HepG2 (cell line): ENCODE measurements around the gene TOR4A. TPM values are rescaled to one million over a fixed set of nuclear protein-coding genes. Genes with fewer than 3 reads are reported as not detected.

Experiments
- ATAC-seq: fragments of 200-7000 bp; cut with Tn5 transposase; 3 replicates; pipeline ENCODE4 v1.9.1; 2020; ENCODE audit warnings: mild to moderate bottlenecking, moderate library complexity
- BruUV-seq: library from RNA; stranded (reverse); fragments of 400-500 nt; replicated peaks from 2 replicates; lab custom pipeline; 2021; lab: Mats Ljungman, UMichigan
- CTCF ChIA-PET: fragments of 300-600 bp; formaldehyde crosslinking; extraction: SDS; loops from one replicate; lab custom pipeline; 2021; ENCODE audit warnings: low total read pairs, inconsistent platforms, low intra/inter-chr PET ratio; lab: Yijun Ruan, JAX
- POLR2A ChIA-PET: fragments of 350-600 bp; sonication (Branson Sonifier 250); formaldehyde crosslinking; loops from one replicate; lab custom pipeline; 2020; ENCODE audit warnings: antibody characterized with exemption, inconsistent platforms; lab: Yijun Ruan, JAX
- DNase-seq: peaks from one replicate; pipeline ENCODE4 v3.0.0-alpha.2; 2015; ENCODE audit warnings: low spot score
- FAIRE-seq: peaks from 3 replicates; lab custom pipeline; 2011; peaks lifted over from hg19 to GRCh38; lab: Jason Lieb, UNC
- H2AFZ ChIP-seq: one replicate; pipeline ENCODE4 v1.6.1; 2011; ENCODE audit warnings: low read length, inconsistent platforms
- H3K27ac ChIP-seq: fragments of 300-600 bp; 3 replicates; pipeline ENCODE4 v1.8.0; 2011; ENCODE audit warnings: mixed run types, mild to moderate bottlenecking, mixed read lengths, low read length, inconsistent platforms; ENCODE audit not compliant: insufficient read depth; ENCODE audit errors: extremely low read length
- H3K27me3 ChIP-seq, 2 experiments: fragments of 200-600 bp in 1 of 2; 2 replicates in 1 of 2; 3 replicates in 1 of 2; pipeline versions ENCODE4 v1.6.0 to v1.8.0; 2011; ENCODE audit warnings: low read length in 2 of 2, mild to moderate bottlenecking in 2 of 2, moderate library complexity in 2 of 2, inconsistent platforms in 1 of 2; ENCODE audit not compliant: insufficient read depth in 2 of 2, control insufficient read depth in 1 of 2
- H3K36me3 ChIP-seq, 2 experiments: fragments of 200-600 bp in 1 of 2; replicated peaks in 1 of 2; 2 replicates in 1 of 2; 3 replicates in 1 of 2; pipeline versions ENCODE4 v1.5.1 to v1.8.0; 2011; ENCODE audit warnings: low read length in 2 of 2, inconsistent platforms in 1 of 2; ENCODE audit not compliant: insufficient read depth in 2 of 2, control insufficient read depth in 1 of 2
- H3K4me1 ChIP-seq: 2 replicates; pipeline ENCODE4 v1.5.1; 2012; ENCODE audit warnings: low read length, inconsistent platforms; ENCODE audit not compliant: insufficient read depth
- H3K4me2 ChIP-seq: 2 replicates; pipeline ENCODE4 v1.6.0; 2011; ENCODE audit warnings: low read depth, low read length, inconsistent platforms
- H3K4me3 ChIP-seq, 3 experiments: fragments of 200-600 bp in 1 of 3; sonication (generic), shearing (Covaris generic) in 1 of 3; replicated peaks in 1 of 3; 2 replicates each; pipeline ENCODE4 v1.5.1; 2011 to 2016; ENCODE audit warnings: low read length in 3 of 3, inconsistent platforms in 2 of 3, low read depth in 2 of 3, mild to moderate bottlenecking in 2 of 3, control low read depth in 1 of 3, mixed read lengths in 1 of 3; ENCODE audit not compliant: insufficient read depth in 1 of 3
- H3K79me2 ChIP-seq: one replicate; pipeline ENCODE4 v1.6.1; 2011; ENCODE audit warnings: low read length, inconsistent platforms; ENCODE audit not compliant: insufficient read depth
- H3K9ac ChIP-seq: 2 replicates; pipeline ENCODE4 v1.6.0; 2011; ENCODE audit warnings: mild to moderate bottlenecking, low read depth, low read length, inconsistent platforms; ENCODE audit not compliant: insufficient read depth
- H3K9me3 ChIP-seq: 2 replicates; pipeline ENCODE4 v1.5.1; 2012; ENCODE audit warnings: mild to moderate bottlenecking, low read length
- H4K20me1 ChIP-seq: 2 replicates; pipeline ENCODE4 v1.6.0; 2011; ENCODE audit warnings: inconsistent platforms, mild to moderate bottlenecking, low read length, moderate library complexity; ENCODE audit not compliant: insufficient read depth
- ARID2 ChIP-seq: sonication (generic); formaldehyde crosslinking; IDR thresholded peaks from 2 replicates; pipeline ENCODE4 v1.8.1; 2022; ENCODE audit warnings: mild to moderate bottlenecking, missing genetic modification reagents, borderline replicate concordance
- DNMT1 ChIP-seq: sonication (generic); formaldehyde crosslinking; IDR thresholded peaks from 2 replicates; pipeline ENCODE4 v1.5.1; 2020; ENCODE audit warnings: mild to moderate bottlenecking, missing genetic modification reagents
- ETV5 ChIP-seq: IDR thresholded peaks from 2 replicates; pipeline ENCODE4 v1.6.1; 2018; ENCODE audit warnings: missing biosample characterization, missing genetic modification reagents, inconsistent platforms, borderline replicate concordance
- IRF2 ChIP-seq: IDR thresholded peaks from 2 replicates; pipeline ENCODE4 v1.6.1; 2018; ENCODE audit warnings: missing genetic modification reagents, missing compliant biosample characterization
- NFE2L1 ChIP-seq: sonication (generic); formaldehyde crosslinking; IDR thresholded peaks from 2 replicates; pipeline ENCODE4 v1.4.0; 2020; ENCODE audit warnings: missing genetic modification reagents, mild to moderate bottlenecking, borderline replicate concordance
- PPARG ChIP-seq: conservative IDR thresholded peaks from 2 replicates; pipeline ENCODE4 v1.6.1; 2016; ENCODE audit warnings: missing biosample characterization, missing genetic modification reagents
- RBFOX2 ChIP-seq: fragments of 200-400 bp; formaldehyde crosslinking; IDR thresholded peaks from 2 replicates; pipeline ENCODE4 v1.6.1; 2017; ENCODE audit warnings: low read depth, mild to moderate bottlenecking, low read length
- ZNF264 ChIP-seq: sonication (generic); formaldehyde crosslinking; IDR thresholded peaks from 2 replicates; pipeline ENCODE4 v1.4.0; 2020; ENCODE audit warnings: missing genetic modification reagents
- ZNF788 ChIP-seq: sonication (generic); formaldehyde crosslinking; IDR thresholded peaks from 2 replicates; pipeline ENCODE4 v1.5.0; 2020; ENCODE audit warnings: mild to moderate bottlenecking, missing genetic modification reagents, borderline replicate concordance
- ZNF839 ChIP-seq: sonication (generic); formaldehyde crosslinking; IDR thresholded peaks from 2 replicates; pipeline ENCODE4 v1.4.0; 2020; ENCODE audit warnings: missing genetic modification reagents, mild to moderate bottlenecking, borderline replicate concordance
- WGBS: methylation state at CpG from one replicate; pipeline ENCODE4 v1.1.6; 2017; ENCODE audit warnings: low lambda C conversion rate; 5-methylcytosine and 5-hydroxymethylcytosine counted together
- in situ Hi-C: cut with HindIII; loops from 2 replicates; pipeline ENCODE4 v1.10.0; 2017; ENCODE audit warnings: low pct_unique_long_range_greater_than_20kb; ENCODE audit not compliant: extremely low pct_ligation_motif_present
- intact Hi-C: fragments of 100-400 bp; cut with micrococcal nuclease; formaldehyde crosslinking; loops from one replicate; pipeline ENCODE4 v1.10.0; 2022; ENCODE audit not compliant: unreplicated experiment
- polyA plus RNA-seq, 8 experiments: library from polyadenylated mRNA; depleted of rRNA in 3 of 8; stranded (reverse) in 7 of 8; unstranded in 1 of 8; fragments of >200 nt; fragmentation: Illumina TruSeq in 4 of 8; extraction: Trizol in 4 of 8; gene quantifications; 2 replicates each; pipeline versions ENCODE4 v1.2.1 to v1.2.3, GENCODE V29; 2011 to 2016; ENCODE audit warnings: low read depth in 4 of 8, missing spikeins in 1 of 8, mixed read lengths in 1 of 8; ENCODE audit not compliant: insufficient read depth in 1 of 8
- total RNA-seq, 5 experiments: library from RNA; depleted of rRNA; stranded (reverse); fragments of >200 nt; fragmentation: Illumina TruSeq; extraction: Trizol; gene quantifications; 2 replicates each; pipeline ENCODE4 v1.2.3, GENCODE V29; 2016; ENCODE audit warnings: low read depth in 1 of 5
- TF ChIP-seq, protein P1 (sequence below), 2 experiments: sonication (generic) in 1 of 2; formaldehyde crosslinking in 1 of 2; IDR thresholded peaks; 2 replicates each; pipeline versions ENCODE4 v1.4.0 to v1.6.1; 2018 to 2020; ENCODE audit warnings: missing genetic modification reagents in 2 of 2, borderline replicate concordance in 1 of 2, low read depth in 1 of 2, mild to moderate bottlenecking in 1 of 2, missing biosample characterization in 1 of 2
- TF ChIP-seq, protein P2 (sequence below): fragments of 450-650 bp; IDR thresholded peaks from 2 replicates; pipeline ENCODE4 v1.6.1; 2016

The TOR4A gene
- total and polyA plus RNA-seq, 2 of the 13 experiments (the other 11 are each of a cell fraction or from before 2014, with no cell fraction given): 11.1 to 14.2 TPM

DNA sequence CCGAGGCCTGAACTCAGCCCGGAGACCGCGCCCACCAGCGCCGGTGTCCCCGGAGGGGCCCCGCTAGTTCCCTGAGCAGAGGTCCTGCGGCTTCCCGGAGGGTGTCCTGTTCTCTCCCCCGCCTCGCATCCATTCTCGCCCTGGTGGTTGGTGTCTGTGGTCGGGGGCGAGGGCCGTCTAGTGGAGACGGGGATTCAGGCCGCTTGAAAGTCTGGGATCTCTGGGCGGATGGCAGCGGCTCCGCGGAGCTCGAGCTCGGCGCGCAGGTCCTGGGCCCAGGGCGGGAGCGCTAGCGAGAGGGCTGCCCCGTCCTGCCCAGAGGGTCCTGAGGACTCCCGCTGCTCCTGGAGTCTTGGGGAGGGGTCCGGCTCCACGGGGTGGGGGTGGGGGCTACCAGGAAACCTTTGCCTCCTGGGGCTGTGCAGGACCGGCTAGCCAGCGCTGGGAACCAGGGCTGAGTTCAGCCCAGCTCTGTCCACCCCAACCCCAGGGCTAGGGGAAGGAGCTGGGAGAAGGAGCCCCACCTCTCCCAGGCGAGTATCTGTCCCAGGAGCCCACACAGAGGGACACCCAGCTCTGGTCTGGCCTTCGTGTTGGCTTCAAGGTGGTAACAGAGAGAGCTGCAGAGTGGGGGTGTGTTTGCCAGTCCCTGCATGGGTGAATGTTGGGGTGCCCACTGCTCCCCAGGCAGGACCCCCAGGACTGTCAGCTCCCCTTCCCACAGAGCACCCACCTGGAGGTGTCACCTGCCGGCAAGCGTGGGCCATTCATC is 4.0 kb downstream of the TOR4A start:
- ATAC-seq (no peak), FAIRE-seq (no peak), DNase-seq (no peak)
- TF ChIP-seq PPARG (no peak), RBFOX2 (0 out of 2 replicates have a peak, but pooled peaks have one; percentile 24)
- Histone ChIP-seq H4K20me1 (no peaks in the 10 kb centered on the region), H3K4me2 (no peak overlapping the region), H3K36me3 (peaks cover 0 to 7% of the 10 kb centered on the region in 2 experiments; a peak in 2 of 5 replicates), H3K9me3 (no peaks in the 10 kb centered on the region), H3K79me2 (peaks cover 6% of the 10 kb centered on the region), H3K27me3 (no peaks in the 10 kb centered on the region; a peak in 1 of 5 replicates), H3K27ac (no peak overlapping the region), H3K9ac (no peak overlapping the region), H2AFZ (no peak overlapping the region), H3K4me3 (no peak overlapping the region), H3K4me1 (peaks cover 7% of the 10 kb centered on the region; the same call in 1 of the 2 replicates)
- in situ Hi-C loops (loop anchor here (10.0 kb wide), 1 partner anchor 243 kb away; no protein-coding TSS in a partner anchor), intact Hi-C loops (no loop called here)
- POLR2A ChIA-PET: no interaction called here
- 95% methylated on average over 22 of the region's 39 CpGs for WGBS
- CTCF ChIA-PET: no interaction called here
- BruUV-seq: no TSS peak

DNA sequence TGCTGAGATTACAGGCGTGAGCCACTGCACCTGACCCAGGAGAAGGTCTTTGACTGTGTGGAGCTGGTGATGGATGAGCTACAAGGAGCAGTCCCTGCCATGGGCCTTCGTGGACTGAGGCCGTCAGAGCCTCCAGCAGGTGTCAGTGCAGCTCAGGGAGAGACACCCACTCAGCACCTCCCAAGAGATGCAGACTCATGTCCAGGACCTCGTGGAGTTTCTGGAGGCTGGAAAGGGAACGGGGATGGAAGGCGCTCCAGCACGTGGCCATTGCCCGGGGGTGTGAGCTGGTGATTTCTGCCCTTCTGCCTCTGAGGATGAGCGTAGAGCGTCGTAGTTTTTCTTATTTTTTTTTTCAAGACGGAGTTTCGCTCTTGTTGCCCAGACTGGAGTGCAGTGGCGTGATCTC is 9.5 kb downstream of the TOR4A start:
- intact Hi-C loops (loop anchor here (5.0 kb wide), 1 partner anchor 160 kb away; no protein-coding TSS in a partner anchor), in situ Hi-C loops (loop anchor here (10.0 kb wide), 1 partner anchor 238 kb away; no protein-coding TSS in a partner anchor)
- Histone ChIP-seq H3K36me3 (0 out of 5 replicates have a peak, but pooled peaks cover 0 to under 1% of the 10 kb centered on the region in 2 experiments), H2AFZ (no peak overlapping the region), H3K27me3 (no peaks in the 10 kb centered on the region), H3K9ac (no peak overlapping the region), H3K27ac (no peak overlapping the region), H3K4me1 (peaks cover 13% of the 10 kb centered on the region), H3K79me2 (no peaks in the 10 kb centered on the region), H3K9me3 (no peaks in the 10 kb centered on the region), H3K4me3 (no peak overlapping the region), H4K20me1 (no peaks in the 10 kb centered on the region), H3K4me2 (no peak overlapping the region)
- ATAC-seq: peak; percentile 98
- WGBS: 46% methylated on average over 13 of the region's 14 CpGs
- no peak for FAIRE-seq
- no TSS peak for BruUV-seq
- CTCF ChIA-PET: interaction anchor here (0.8 to 1.2 kb wide), 3 partner anchors 32 to 158 kb away, joined by 3 to 6 read pairs (median 5); no protein-coding TSS in a partner anchor
- DNase-seq: peak; percentile 68
- POLR2A ChIA-PET: interaction anchor here (0.7 to 1.4 kb wide), 5 partner anchors 9 to 46 kb away, joined by 3 to 10 read pairs (median 4); partner anchors contain the start of genes TOR4A and TUBB4B
- TF ChIP-seq NFE2L1 (CRISPR knock-in tag): 0 out of 2 replicates have a peak, but pooled peaks have one; percentile 33
- peak; percentile 43; the same call in 1 of the 2 replicates for TF ChIP-seq ZNF839 (CRISPR knock-in tag)
- no peak for TF ChIP-seq ZNF264
- TF ChIP-seq, protein P1, sequence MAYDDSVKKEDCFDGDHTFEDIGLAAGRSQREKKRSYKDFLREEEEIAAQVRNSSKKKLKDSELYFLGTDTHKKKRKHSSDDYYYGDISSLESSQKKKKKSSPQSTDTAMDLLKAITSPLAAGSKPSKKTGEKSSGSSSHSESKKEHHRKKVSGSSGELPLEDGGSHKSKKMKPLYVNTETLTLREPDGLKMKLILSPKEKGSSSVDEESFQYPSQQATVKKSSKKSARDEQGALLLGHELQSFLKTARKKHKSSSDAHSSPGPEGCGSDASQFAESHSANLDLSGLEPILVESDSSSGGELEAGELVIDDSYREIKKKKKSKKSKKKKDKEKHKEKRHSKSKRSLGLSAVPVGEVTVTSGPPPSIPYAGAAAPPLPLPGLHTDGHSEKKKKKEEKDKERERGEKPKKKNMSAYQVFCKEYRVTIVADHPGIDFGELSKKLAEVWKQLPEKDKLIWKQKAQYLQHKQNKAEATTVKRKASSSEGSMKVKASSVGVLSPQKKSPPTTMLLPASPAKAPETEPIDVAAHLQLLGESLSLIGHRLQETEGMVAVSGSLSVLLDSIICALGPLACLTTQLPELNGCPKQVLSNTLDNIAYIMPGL (CRISPR knock-in tag; IDR thresholded peaks at IDR 0.05; ENCODE audit: borderline replicate concordance in 1 of 2, low read depth in 1 of 2): peak in 1 of 2 experiments; percentile 62; a peak in 1 of 4 replicates
- no peak for TF ChIP-seq ARID2 (CRISPR knock-in tag)
- TF ChIP-seq DNMT1 (CRISPR knock-in tag): no peak
- TF ChIP-seq IRF2 (CRISPR knock-in tag): peak; percentile 29; the same call in 1 of the 2 replicates
- TF ChIP-seq ETV5: peak; percentile 36; the same call in 1 of the 2 replicates
- 0 out of 2 replicates have a peak, but pooled peaks have one; percentile 38 for TF ChIP-seq ZNF788 (CRISPR knock-in tag)
- TF ChIP-seq, protein P2, sequence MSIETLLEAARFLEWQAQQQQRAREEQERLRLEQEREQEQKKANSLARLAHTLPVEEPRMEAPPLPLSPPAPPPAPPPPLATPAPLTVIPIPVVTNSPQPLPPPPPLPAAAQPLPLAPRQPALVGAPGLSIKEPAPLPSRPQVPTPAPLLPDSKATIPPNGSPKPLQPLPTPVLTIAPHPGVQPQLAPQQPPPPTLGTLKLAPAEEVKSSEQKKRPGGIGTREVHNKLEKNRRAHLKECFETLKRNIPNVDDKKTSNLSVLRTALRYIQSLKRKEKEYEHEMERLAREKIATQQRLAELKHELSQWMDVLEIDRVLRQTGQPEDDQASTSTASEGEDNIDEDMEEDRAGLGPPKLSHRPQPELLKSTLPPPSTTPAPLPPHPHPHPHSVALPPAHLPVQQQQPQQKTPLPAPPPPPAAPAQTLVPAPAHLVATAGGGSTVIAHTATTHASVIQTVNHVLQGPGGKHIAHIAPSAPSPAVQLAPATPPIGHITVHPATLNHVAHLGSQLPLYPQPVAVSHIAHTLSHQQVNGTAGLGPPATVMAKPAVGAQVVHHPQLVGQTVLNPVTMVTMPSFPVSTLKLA: peak; percentile 64
